Caco-2 (cell line): ENCODE data around the gene KCNQ5. TPM values are rescaled to one million over a fixed set of nuclear protein-coding genes. Genes with fewer than 3 reads are reported as not detected.

Experiments
- BruUV-seq: library from RNA; stranded (reverse); fragments of 400-500 nt; replicated peaks from 2 replicates; lab custom pipeline; 2021; lab: Mats Ljungman, UMichigan
- CTCF ChIA-PET: fragments of 300-600 bp; sonication (Branson Sonifier 250); formaldehyde crosslinking; loops from one replicate; lab custom pipeline; 2022; ENCODE audit warnings: antibody characterized with exemption; lab: Charles Lee
- POLR2A ChIA-PET: fragments of 300-600 bp; sonication (Branson Sonifier 250); formaldehyde crosslinking; loops from one replicate; lab custom pipeline; 2022; ENCODE audit warnings: antibody characterized with exemption; lab: Charles Lee
- DNase-seq, 2 experiments: peaks; one replicate each; pipeline versions ENCODE4 v3.0.0 to v3.0.0-alpha.2; 2020 to 2022
- H3K27me3 ChIP-seq: replicated peaks from 2 replicates; pipeline ENCODE4 v1.6.0; 2011; ENCODE audit warnings: low read length; ENCODE audit not compliant: control insufficient read depth, insufficient read depth
- H3K36me3 ChIP-seq: 2 replicates; pipeline ENCODE4 v1.5.1; 2011; ENCODE audit warnings: low read length; ENCODE audit not compliant: control insufficient read depth, insufficient read depth
- H3K4me1 ChIP-seq: fragments of 250-450 bp; sonication (Bioruptor Pico); 2 replicates; pipeline ENCODE4 v1.5.1; 2020; ENCODE audit warnings: mild to moderate bottlenecking
- H3K4me3 ChIP-seq: 2 replicates; pipeline ENCODE4 v1.5.1; 2011; ENCODE audit warnings: low read depth, mild to moderate bottlenecking, control low read depth, low read length
- H3K9me3 ChIP-seq: fragments of 250-450 bp; sonication (Bioruptor Pico); 2 replicates; pipeline ENCODE4 v1.5.1; 2020; ENCODE audit warnings: mild to moderate bottlenecking, moderate library complexity
- H3K27ac Mint-ChIP-seq: one replicate; pipeline ENCODE4 v1.8.0; 2022; ENCODE audit warnings: mixed read lengths; ENCODE audit not compliant: unreplicated experiment
- H3K27me3 Mint-ChIP-seq: one replicate; pipeline ENCODE4 v1.8.0; 2022; ENCODE audit warnings: mixed read lengths; ENCODE audit not compliant: insufficient read depth, unreplicated experiment
- H3K36me3 Mint-ChIP-seq: one replicate; pipeline ENCODE4 v1.8.0; 2022; ENCODE audit warnings: mild to moderate bottlenecking, mixed read lengths; ENCODE audit not compliant: insufficient read depth, unreplicated experiment
- H3K4me1 Mint-ChIP-seq: one replicate; pipeline ENCODE4 v1.8.0; 2022; ENCODE audit warnings: low read depth, mixed read lengths; ENCODE audit not compliant: unreplicated experiment
- H3K4me3 Mint-ChIP-seq: one replicate; pipeline ENCODE4 v1.8.0; 2022; ENCODE audit warnings: mild to moderate bottlenecking, moderate library complexity, mixed read lengths; ENCODE audit not compliant: unreplicated experiment
- H3K9me3 Mint-ChIP-seq: one replicate; pipeline ENCODE4 v1.8.0; 2022; ENCODE audit warnings: mixed read lengths; ENCODE audit not compliant: unreplicated experiment
- CTCF ChIP-seq, 2 experiments: fragments of 200-600 bp in 1 of 2; IDR thresholded peaks; 1 replicate in 1 of 2; 2 replicates in 1 of 2; pipeline versions ENCODE4 v1.5.1 to v1.8.0; 2011 to 2022; ENCODE audit warnings: antibody characterized with exemption in 1 of 2, control low read depth in 1 of 2, inconsistent platforms in 1 of 2, low read depth in 1 of 2, low read length in 1 of 2, mild to moderate bottlenecking in 1 of 2, moderate library complexity in 1 of 2; ENCODE audit not compliant: insufficient read depth in 1 of 2, severe bottlenecking in 1 of 2, unreplicated experiment in 1 of 2
- intact Hi-C: fragments of 100-400 bp; cut with micrococcal nuclease; formaldehyde crosslinking; loops from one replicate; pipeline ENCODE4 v1.10.0; 2022; ENCODE audit not compliant: unreplicated experiment
- total RNA-seq: library from RNA; stranded (reverse); gene quantifications from 2 replicates; pipeline ENCODE4 v1.2.3, GENCODE V29; 2022

Gene KCNQ5
- total RNA-seq, 1 experiment from 2014 or later, result 0.20 TPM

GRCh38 chr6:73049971-73050594 is 428.2 kb downstream of the KCNQ5 start:
- BruUV-seq, result no TSS peak
- no peak overlapping the region for H3K4me3 ChIP-seq
- CTCF ChIA-PET, result no interaction called here
- no peak for DNase-seq
- no peak for TF ChIP-seq CTCF (IDR thresholded peaks at IDR 0.05; ENCODE audit: insufficient read depth in 1 of 2, low read depth in 1 of 2, low read length in 1 of 2, severe bottlenecking in 1 of 2, unreplicated experiment in 1 of 2)
- H3K4me3 Mint-ChIP-seq, result no peak overlapping the region
- no peaks in the 10 kb centered on the region for H3K36me3 Mint-ChIP-seq
- POLR2A ChIA-PET, result no interaction called here
- no peaks in the 10 kb centered on the region for H3K4me1 Mint-ChIP-seq
- no peaks in the 10 kb centered on the region for H3K27me3 ChIP-seq
- H3K9me3 Mint-ChIP-seq, result no peaks in the 10 kb centered on the region
- no peaks in the 10 kb centered on the region for H3K9me3 ChIP-seq
- peaks cover 5% of the 10 kb centered on the region for H3K27me3 Mint-ChIP-seq
- intact Hi-C loops, result no loop called here
- H3K27ac Mint-ChIP-seq, result no peak overlapping the region
- no peaks in the 10 kb centered on the region for H3K4me1 ChIP-seq
- no peaks in the 10 kb centered on the region for H3K36me3 ChIP-seq

GRCh38 chr6:73050706-73051105 is 428.8 kb downstream of the KCNQ5 start:
- Histone ChIP-seq H3K4me3 (no peak overlapping the region), H3K9me3 (no peaks in the 10 kb centered on the region), H3K36me3 (no peaks in the 10 kb centered on the region), H3K4me1 (no peaks in the 10 kb centered on the region), H3K27me3 (no peaks in the 10 kb centered on the region)
- Mint-ChIP-seq H3K4me3 (no peak overlapping the region), H3K27ac (no peak overlapping the region), H3K4me1 (no peaks in the 10 kb centered on the region), H3K27me3 (peaks cover 2% of the 10 kb centered on the region), H3K9me3 (no peaks in the 10 kb centered on the region), H3K36me3 (no peaks in the 10 kb centered on the region)
- no TSS peak for BruUV-seq
- ChIA-PET CTCF (no interaction called here), POLR2A (no interaction called here)
- no peak for DNase-seq
- intact Hi-C loops, result no loop called here
- no peak for TF ChIP-seq CTCF (IDR thresholded peaks at IDR 0.05; ENCODE audit: insufficient read depth in 1 of 2, low read depth in 1 of 2, low read length in 1 of 2, severe bottlenecking in 1 of 2, unreplicated experiment in 1 of 2)

DNA sequence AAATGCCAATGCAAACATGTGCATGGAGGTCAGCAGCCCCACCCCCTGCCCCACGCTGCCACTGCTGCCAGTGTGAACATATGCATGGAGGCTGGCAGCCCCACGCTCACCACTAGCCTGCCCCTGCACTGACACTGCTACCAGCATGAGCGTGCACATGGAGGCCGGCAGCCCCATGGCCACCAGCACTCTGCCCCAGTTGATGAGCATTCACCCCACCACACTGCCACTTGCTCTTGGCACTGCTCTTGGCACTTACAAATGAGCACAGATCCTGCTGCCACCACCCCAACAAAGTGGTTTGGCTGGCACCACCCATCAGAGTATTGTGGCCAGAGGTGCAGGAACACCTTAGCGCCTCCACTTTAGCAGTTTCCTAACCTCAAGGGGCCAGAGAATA is 429.3 kb downstream of the KCNQ5 start:
- POLR2A ChIA-PET, result interaction anchor here (0.6 kb wide), 1 partner anchor 171 kb away, joined by 3 read pairs; no protein-coding TSS in a partner anchor

More for the DNA sequence above, 429.3 kb downstream of the KCNQ5 start:
- no peaks in the 10 kb centered on the region for H3K36me3 ChIP-seq
- Mint-ChIP-seq H3K27ac (no peak overlapping the region), H3K4me3 (no peak overlapping the region), H3K36me3 (no peaks in the 10 kb centered on the region), H3K27me3 (peaks cover 2% of the 10 kb centered on the region), H3K9me3 (no peaks in the 10 kb centered on the region), H3K4me1 (no peaks in the 10 kb centered on the region)
- intact Hi-C loops, result no loop called here
- no peak overlapping the region for H3K4me3 ChIP-seq
- H3K9me3 ChIP-seq, result no peaks in the 10 kb centered on the region
- CTCF ChIA-PET, result no interaction called here
- no TSS peak for BruUV-seq
- H3K27me3 ChIP-seq, result no peaks in the 10 kb centered on the region
- DNase-seq, result no peak
- no peak for TF ChIP-seq CTCF (IDR thresholded peaks at IDR 0.05; ENCODE audit: insufficient read depth in 1 of 2, low read depth in 1 of 2, low read length in 1 of 2, severe bottlenecking in 1 of 2, unreplicated experiment in 1 of 2)
- no peaks in the 10 kb centered on the region for H3K4me1 ChIP-seq
